K562 (cell line): ENCODE data around the gene C1QTNF8. TPM values are rescaled to one million over a fixed set of nuclear protein-coding genes. Genes with fewer than 3 reads are reported as not detected.

ENCODE experiments used
- BRF1 ChIP-seq: IDR thresholded peaks from 3 replicates; pipeline ENCODE4 v1.6.1; 2011; ENCODE audit warnings: borderline replicate concordance, mild to moderate bottlenecking; ENCODE audit not compliant: insufficient read length; ENCODE audit errors: extremely low read depth
- CCNT2 ChIP-seq: IDR thresholded peaks from 2 replicates; pipeline ENCODE4 v1.6.1; 2011; ENCODE audit warnings: borderline replicate concordance, low read depth, mild to moderate bottlenecking, moderate library complexity, mixed read lengths, low read length; ENCODE audit not compliant: insufficient read length; ENCODE audit errors: extremely low read depth
- CUX1 ChIP-seq: fragments of 200-800 bp; sonication (Bioruptor generic); IDR thresholded peaks from 2 replicates; pipeline ENCODE4 v1.6.1; 2016; ENCODE audit warnings: missing genetic modification characterization, missing compliant biosample characterization
- FOXP4 ChIP-seq: sonication (generic); formaldehyde crosslinking; IDR thresholded peaks from 2 replicates; pipeline ENCODE4 v1.8.0; 2022; ENCODE audit warnings: mild to moderate bottlenecking, missing genetic modification reagents, borderline replicate concordance
- HES1 ChIP-seq: fragments of 450-650 bp; IDR thresholded peaks from 2 replicates; pipeline ENCODE4 v1.6.1; 2016; ENCODE audit warnings: low read depth, mild to moderate bottlenecking, moderate library complexity
- HNRNPH1 ChIP-seq: fragments of 200-400 bp; formaldehyde crosslinking; optimal IDR thresholded peaks from 2 replicates; pipeline ENCODE3; 2017; ENCODE audit warnings: low read depth, mild to moderate bottlenecking, low read length, moderate library complexity
- KDM1A ChIP-seq, 2 experiments: fragments of 450-650 bp; IDR thresholded peaks; 2 replicates each; pipeline ENCODE4 v1.6.1; 2016; ENCODE audit warnings: mild to moderate bottlenecking in 2 of 2
- MLLT1 ChIP-seq, 2 experiments: fragments of 450-650 bp; IDR thresholded peaks; 2 replicates each; pipeline ENCODE4 v1.6.1; 2016
- PCBP1 ChIP-seq: fragments of 200-400 bp; formaldehyde crosslinking; IDR thresholded peaks from 2 replicates; pipeline ENCODE4 v1.6.1; 2018; ENCODE audit warnings: mild to moderate bottlenecking, low read depth, low read length; ENCODE audit not compliant: poor library complexity, severe bottlenecking
- PML ChIP-seq: IDR thresholded peaks from 2 replicates; pipeline ENCODE4 v1.6.1; 2012; ENCODE audit warnings: low read length, inconsistent platforms
- RBM22 ChIP-seq: fragments of 200-400 bp; formaldehyde crosslinking; IDR thresholded peaks from 2 replicates; pipeline ENCODE4 v1.6.1; 2018; ENCODE audit warnings: low read length, low read depth; ENCODE audit not compliant: poor library complexity, severe bottlenecking
- SNRNP70 ChIP-seq: fragments of 200-400 bp; formaldehyde crosslinking; optimal IDR thresholded peaks from 2 replicates; pipeline ENCODE3; 2017; ENCODE audit warnings: low read depth, low read length
- SRSF1 ChIP-seq: fragments of 200-400 bp; formaldehyde crosslinking; IDR thresholded peaks from 2 replicates; pipeline ENCODE4 v1.6.1; 2017; ENCODE audit warnings: mild to moderate bottlenecking, low read depth, low read length, moderate library complexity
- TCF7 ChIP-seq: sonication (generic); IDR thresholded peaks from 2 replicates; pipeline ENCODE4 v1.6.1; 2016; ENCODE audit warnings: antibody characterized with exemption, borderline replicate concordance
- ZNF436 ChIP-seq: fragments of 250-450, 450-650 bp; sonication (Bioruptor Pico); formaldehyde crosslinking; IDR thresholded peaks from 2 replicates; pipeline ENCODE4 v1.7.0; 2020; ENCODE audit warnings: mild to moderate bottlenecking
- ZNF445 ChIP-seq: fragments of 250-450 bp; sonication (Bioruptor Pico); IDR thresholded peaks from 2 replicates; pipeline ENCODE4 v1.4.0; 2020; ENCODE audit warnings: low read depth, mild to moderate bottlenecking, moderate library complexity
- polyA plus RNA-seq, 8 experiments: library from polyadenylated mRNA; depleted of rRNA in 4 of 8; stranded (reverse) in 5 of 8; unstranded in 3 of 8; fragments of >200 nt; fragmentation: Nextera tagmentation in 2 of 8; fragmentation: Illumina TruSeq in 1 of 8; extraction: Ambion mirVana in 2 of 8; extraction: Trizol in 1 of 8; gene quantifications; 2 replicates each; pipeline versions ENCODE4 v1.2.1 to v1.2.3, GENCODE V29; 2011 to 2014; ENCODE audit warnings: inconsistent platforms in 1 of 8, missing spikeins in 1 of 8
- total RNA-seq, 7 experiments: library from RNA; depleted of rRNA in 6 of 7; stranded (reverse); fragments of >200 nt in 6 of 7; fragmentation: Illumina TruSeq in 2 of 7; extraction: Trizol in 2 of 7; gene quantifications; 2 replicates each; pipeline versions ENCODE4 v1.2.1 to v1.2.3, GENCODE V29; 2011 to 2021; ENCODE audit warnings: low replicate concordance in 1 of 7

The C1QTNF8 gene
- total and polyA plus RNA-seq, 9 of the 15 experiments (the other 6 are each of a cell fraction or from before 2014, with no cell fraction given) = not detected

- TF ChIP-seq MLLT1 (IDR thresholded peaks at IDR 0.05) (no peak), PML (no peak), KDM1A (IDR thresholded peaks at IDR 0.05) (peak in 1 of 2 experiments; percentile 36; a peak in 1 of 4 replicates), ZNF445 (CRISPR knock-in tag) (no peak), TCF7 (no peak), BRF1 (no peak), RBM22 (no peak), FOXP4 (CRISPR knock-in tag) (no peak), ZNF436 (CRISPR knock-in tag) (peak; percentile 90), SRSF1 (no peak), CUX1 (CRISPR knock-in tag) (no peak), SNRNP70 (no peak), HNRNPH1 (no peak), HES1 (no peak), CCNT2 (no peak), PCBP1 (peak; percentile 26)
Observed at GRCh38 chr16:1044460-1045309, 51.4 kb downstream of the C1QTNF8 start (continued).
